Measurements from ENCODE around the gene IL15RA.
"Not testable (repeated sequence)": the region's sequence is repeated elsewhere in the genome, so short reads cannot be mapped to it uniquely, and the experiment has no call there.

The IL15RA gene

GRCh38 chr10:5919568-5919967, 57.8 kb downstream of the IL15RA start:
- DNase-seq = no peak

GRCh38 chr10:5918763-5919162, 58.6 kb downstream of the IL15RA start:
- no peak for DNase-seq

GRCh38 chr10:5917305-5917704, 60.0 kb downstream of the IL15RA start:
- no peak for DNase-seq

GRCh38 chr10:5915451-5915850, 61.9 kb downstream of the IL15RA start:
- no peak for DNase-seq

- no peak for DNase-seq
Observed at GRCh38 chr10:5913736-5914135, 63.6 kb downstream of the IL15RA start.

GRCh38 chr10:5911670-5912069, 65.7 kb downstream of the IL15RA start:
- no peak for DNase-seq

- DNase-seq = no peak
Observed at GRCh38 chr10:5910323-5911100, 66.8 kb downstream of the IL15RA start.

GRCh38 chr10:5908676-5909075, 68.7 kb downstream of the IL15RA start:
- DNase-seq = not testable (repeated sequence)

GRCh38 chr10:5906651-5907050, 70.7 kb downstream of the IL15RA start:
- DNase-seq = no peak

GRCh38 chr10:5905854-5906507, 71.4 kb downstream of the IL15RA start:
- no peak for DNase-seq

- no peak for DNase-seq
Observed at GRCh38 chr10:5904227-5904626, 73.1 kb downstream of the IL15RA start.

GRCh38 chr10:5903563-5903962, 73.8 kb downstream of the IL15RA start:
- DNase-seq = no peak

GRCh38 chr10:5902511-5903274, 74.7 kb downstream of the IL15RA start:
- no peak for DNase-seq
